SW 1271 (cell line): ENCODE measurements around the gene CDKN2B.

Source experiments
- DNase-seq, 2 experiments: peaks; one replicate each; lab custom pipeline; 2025; lab: John Stamatoyannopoulos, UW

Gene CDKN2B

DNA sequence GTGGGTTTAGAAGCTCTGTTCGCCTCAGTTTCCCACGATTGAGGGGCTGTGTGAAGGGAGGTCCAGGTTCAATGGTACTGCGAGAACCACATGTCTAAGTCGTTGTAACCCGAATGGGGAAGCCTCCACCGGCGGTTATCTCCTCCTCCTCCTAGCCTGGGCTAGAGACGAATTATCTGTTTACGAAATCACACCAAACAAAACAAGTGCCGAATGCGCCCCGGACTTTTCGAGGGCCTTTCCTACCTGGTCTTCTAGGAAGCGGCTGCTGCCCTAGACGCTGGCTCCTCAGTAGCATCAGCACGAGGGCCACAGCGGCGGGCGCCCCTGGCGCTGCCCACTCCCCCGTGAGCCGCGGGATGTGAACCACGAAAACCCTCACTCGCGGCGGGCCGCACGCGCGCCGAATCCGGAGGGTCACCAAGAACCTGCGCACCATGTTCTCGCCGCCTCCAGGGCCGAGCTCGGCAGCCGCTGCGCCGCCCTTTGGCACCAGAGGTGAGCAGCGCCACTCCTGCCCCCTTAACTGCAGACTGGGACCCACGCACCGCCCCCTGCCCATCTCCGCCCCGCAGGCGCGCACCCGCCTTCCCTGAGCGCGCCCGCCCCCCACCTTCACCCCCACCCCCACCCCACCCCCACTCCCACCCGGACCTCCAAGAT is 15.1 kb downstream of the CDKN2B start, which contains the start of gene CDKN2A:
Gene CDKN2A (minus strand): TSS at position 500 of the 663 bp plus-strand sequence.
- DNase-seq: no peak

DNA sequence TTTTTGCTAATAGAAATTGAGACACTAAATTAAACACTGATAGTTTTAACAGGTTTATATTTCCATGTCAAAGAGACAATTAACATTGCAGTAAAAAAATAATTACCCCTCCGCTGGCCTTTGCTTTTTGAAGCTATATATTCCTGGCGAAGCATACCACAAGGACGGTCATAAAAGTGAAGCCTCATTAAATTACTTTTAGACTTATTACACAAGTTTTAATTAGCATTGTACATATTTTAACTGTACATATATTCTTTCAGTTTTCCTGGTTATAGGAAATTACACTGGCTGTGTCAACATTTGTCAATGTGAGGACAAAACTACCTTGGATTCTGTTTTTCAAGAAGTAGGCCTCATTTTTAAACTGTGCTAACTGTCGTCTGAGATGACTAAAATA is 16.1 kb downstream of the CDKN2B start:
- no peak for DNase-seq

DNA sequence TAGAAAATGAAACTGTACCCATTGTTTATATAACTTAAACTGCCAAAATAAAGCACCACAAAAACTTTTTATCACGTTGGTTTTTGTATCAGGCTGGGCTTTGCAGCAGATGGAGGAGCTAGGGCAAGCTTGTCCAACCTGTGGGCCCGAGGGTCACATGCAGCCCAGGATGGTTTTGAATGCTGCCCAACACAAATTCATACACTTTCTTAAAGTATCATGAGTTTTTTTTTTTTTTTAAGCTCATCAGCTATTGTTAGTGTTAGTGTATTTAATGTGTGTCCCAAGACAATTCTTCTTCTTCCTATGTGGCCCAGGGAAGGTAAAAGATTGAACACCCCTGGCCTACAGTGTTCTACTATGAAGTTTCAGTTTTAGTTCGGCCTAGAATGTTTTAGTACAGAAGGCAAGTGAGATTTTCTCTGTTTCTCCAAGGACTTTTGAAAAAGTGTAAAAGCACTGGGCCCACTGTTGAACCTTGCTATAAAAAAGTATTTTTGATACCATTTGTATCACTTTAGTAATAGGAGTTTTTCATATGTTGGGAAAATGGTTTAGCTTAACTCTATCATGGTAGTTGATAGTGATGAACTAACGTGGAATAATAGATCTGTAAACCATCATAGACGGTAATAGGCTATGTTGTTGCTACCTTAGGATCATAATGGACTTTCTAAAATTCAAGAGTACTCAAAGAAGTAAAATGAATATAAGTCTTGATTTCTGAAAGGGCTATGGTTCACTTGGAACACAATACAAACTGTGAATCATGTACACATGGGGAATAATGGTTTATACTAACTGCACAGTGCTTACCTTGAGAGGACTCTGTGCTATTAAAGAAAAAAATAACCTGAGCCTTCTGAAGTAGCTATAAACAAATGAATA is 17.8 kb downstream of the CDKN2B start:
- DNase-seq: no peak

DNA sequence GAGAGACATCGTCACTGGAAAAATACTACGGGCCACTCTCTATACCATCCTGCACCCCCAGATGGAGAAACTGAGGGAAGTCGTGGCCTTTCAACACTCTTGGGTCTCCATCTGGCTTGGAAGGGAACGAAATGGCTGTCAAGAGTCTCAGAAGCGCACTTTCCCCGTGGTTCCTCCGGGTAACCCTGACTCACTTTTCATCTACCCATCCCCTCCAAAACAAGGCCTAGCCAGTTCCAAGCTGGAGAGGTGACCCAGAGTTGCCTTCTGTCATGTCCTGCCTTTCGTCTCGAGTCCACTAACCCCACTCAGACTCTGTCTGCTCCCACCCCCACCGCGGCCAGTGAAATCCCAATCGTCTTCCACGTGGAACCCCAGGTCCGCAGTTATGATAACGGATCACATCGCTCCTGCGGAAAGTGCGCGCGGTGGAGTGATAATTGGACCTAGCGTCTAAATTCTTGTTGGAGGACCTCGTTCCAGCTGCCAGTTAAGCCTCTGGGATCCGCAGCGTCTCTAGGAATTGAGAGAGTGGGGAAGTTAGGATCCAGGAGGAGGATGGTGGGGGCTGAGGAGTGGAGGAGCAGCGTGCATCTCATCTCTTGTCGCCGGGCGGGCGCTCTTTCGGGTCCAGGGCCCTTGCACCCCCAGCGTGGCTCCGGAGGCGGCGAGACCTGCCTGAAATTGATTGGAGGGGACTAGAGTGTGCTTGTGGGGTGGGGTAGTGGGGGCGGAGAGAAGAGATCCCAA is 19.5 kb downstream of the CDKN2B start:
- no peak for DNase-seq

DNA sequence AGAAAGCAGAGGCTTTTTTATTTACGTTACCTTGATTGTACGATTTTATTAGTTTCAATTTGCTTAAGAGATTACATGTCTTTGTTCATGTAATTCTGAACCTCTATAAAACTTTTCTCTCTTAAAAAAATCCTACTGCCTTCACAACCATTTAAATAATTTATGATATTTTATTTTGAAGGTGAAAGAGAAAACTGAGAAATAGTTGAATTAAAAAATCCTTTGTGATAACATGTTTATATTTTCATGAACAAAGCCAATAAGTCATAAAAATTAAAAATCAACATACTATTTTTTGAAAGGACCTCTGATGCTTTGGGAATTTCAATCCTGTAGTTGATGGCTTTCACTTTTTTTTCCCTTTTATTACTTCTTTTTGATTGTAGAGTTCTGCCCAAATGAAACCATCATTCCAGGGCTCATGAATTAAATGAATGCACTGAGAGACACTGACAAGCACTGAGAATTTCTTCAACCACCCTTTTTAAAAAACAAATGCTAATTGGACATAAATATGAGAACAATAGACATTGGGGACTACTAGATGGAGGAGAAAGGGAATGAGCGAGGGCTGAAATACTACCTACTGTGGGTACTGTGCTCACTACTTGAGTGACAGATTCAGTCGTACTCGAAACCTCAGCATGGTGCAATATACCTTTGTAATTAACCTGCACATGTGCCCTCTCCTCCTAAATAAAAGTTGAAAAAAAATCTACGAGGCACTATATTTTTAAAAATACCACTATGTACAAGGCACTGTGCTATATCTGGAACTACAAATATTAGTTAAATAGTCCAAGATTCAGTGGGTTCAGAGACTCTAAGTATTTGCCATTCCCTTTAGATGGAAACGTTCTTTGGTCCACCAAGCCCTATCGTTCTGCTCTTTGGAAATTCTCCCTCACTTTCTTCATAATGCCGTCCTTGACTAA is 20.8 kb downstream of the CDKN2B start:
- no peak for DNase-seq

DNA sequence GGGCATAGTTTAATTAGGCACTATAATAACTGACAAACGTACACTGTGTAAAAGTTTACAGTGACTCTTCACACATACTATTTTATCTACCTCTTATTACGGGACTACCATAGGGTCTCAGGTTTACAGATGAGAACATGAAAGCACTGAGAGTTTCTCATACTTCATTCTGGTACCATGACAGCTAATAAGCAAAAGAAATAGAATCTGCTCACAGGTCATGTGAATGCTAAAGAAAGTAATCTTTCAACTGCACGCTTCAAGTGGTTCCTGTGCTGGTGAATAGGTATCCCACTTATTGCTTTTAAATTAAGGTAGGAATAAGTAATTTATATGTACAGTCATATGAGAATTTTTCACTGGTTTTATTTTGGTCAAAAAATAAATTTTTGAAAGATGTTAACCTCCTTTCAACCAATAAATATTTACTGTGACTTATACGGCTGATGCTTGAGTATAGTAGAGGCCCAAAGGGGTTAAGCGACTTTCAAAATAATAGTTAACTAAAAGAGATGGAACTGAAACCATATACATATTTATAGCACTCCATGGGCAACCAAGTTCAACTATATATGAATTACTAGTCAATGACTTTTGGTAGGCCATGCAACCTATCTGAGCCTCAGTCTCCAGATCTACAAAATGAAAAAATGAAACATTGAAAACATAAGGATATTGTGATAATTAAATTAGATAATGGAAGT is 23.0 kb downstream of the CDKN2B start:
- DNase-seq: no peak

DNA sequence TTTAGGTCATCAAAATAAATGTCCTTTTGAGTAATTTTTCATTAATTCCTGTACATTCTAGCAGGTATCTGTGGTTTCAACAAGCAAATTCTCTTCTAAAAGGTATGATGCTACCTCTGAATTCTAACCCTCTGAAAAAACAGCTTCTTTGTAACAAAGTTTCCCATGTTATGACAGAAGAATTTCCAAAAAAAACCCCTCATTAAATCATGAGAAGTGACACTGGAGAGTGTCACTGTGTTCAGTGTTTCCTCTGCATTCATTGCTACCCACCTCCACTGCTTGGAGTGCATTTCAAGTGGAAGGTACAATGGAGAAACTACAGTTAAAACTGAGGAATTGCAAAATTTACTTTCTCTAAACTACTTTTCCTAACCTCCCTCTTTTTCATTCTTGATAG is 25.0 kb downstream of the CDKN2B start:
- DNase-seq: no peak

DNA sequence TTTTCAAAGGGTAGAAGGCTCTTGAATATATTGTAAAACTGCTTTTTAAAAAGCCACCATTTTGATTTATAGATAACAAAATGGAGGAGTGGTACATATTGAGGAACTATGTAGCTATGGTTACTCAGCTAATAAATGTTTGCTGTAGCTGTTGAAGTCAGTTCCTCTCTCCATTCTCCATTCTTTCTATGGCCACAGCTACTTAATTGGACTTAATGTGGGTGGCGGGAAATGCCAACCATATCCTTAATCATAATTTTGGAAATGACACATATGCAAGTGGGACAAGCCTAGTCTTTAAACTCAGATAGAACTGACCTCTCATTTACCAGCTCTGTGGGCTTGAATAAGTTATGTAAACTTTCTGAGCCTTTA is 25.6 kb downstream of the CDKN2B start:
- no peak for DNase-seq

DNA sequence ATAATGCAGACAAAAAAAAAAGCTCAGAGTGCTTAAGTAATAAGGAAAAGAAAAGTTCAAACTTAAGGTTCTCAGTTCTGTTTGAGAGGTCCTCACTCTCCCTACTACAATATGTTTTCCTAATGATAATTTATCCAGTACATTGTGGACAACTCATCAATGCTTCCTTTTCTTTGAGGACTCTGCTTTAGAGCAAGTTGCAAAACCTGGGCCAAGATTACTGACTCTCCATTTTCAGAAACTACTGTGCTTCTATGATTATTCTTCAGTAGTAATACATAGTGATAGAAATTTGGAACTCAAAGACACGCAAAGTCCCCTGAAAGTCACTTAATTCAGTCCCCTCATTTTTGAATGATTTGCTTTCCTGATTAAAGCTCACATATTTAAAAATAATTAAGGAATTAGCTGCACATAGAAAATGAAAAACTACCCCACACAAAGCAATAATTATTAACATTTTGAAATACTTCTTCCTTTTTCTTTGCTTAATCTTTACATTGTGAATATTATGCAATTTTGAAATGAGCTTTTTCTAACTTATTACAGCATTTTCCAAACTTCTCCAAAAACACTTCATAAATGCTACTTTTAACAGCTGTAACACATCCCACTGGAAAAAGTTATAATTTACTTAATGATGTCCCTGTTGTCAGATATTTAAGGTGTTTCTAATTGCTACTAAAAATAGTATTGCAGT is 26.1 kb downstream of the CDKN2B start:
- no peak for DNase-seq

DNA sequence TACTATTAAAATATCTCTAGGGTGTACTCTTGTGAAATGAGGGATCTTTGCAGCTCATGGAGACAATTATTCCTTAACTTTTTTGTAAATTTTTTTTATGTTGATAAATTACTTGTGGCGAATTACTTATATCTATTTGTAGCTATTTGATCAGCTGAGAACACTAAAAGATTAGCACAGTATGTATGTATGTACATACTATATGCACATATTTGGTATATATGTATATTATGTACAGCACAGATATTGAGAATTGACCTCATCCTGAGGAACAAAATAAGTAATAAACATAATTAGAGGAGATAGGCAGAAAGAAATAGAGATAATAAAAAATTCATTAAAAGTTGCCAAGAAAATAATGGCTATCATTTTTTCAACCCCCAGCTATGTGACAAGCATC is 26.7 kb downstream of the CDKN2B start:
- DNase-seq: no peak

DNA sequence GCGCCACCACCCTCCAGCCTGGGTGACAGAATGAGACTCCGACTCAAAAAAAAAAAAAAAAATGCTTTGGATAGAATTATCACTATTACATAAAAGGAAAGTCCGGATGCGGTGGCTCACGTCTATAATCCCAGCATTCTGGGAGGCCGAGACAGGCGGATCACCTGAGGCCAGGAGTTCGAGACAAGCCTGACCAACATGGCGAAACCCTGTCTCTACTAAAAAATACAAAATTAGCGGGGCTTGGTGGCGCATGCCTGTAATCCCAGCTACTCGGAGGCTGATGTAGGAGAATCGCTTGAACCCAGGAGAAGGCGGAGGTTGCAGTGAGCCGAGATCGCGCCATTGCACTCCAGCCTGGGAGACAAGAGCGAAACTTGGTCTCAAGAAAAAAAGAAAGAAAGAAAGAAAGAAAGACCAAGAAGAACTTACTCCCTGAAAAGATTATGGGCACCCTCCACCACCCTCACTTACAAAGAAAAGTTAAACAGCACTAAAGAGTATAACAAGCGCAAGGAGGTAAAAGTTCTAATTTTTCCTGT is 32.7 kb downstream of the CDKN2B start:
- no peak for DNase-seq

DNA sequence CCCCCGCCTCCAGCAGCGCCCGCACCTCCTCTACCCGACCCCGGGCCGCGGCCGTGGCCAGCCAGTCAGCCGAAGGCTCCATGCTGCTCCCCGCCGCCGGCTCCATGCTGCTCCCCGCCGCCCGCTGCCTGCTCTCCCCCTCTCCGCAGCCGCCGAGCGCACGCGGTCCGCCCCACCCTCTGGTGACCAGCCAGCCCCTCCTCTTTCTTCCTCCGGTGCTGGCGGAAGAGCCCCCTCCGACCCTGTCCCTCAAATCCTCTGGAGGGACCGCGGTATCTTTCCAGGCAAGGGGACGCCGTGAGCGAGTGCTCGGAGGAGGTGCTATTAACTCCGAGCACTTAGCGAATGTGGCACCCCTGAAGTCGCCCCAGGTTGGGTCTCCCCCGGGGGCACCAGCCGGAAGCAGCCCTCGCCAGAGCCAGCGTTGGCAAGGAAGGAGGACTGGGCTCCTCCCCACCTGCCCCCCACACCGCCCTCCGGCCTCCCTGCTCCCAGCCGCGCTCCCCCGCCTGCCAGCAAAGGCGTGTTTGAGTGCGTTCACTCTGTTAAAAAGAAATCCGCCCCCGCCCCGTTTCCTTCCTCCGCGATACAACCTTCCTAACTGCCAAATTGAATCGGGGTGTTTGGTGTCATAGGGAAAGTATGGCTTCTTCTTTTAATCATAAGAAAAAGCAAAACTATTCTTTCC is 34.2 kb downstream of the CDKN2B start:
- no peak for DNase-seq

DNA sequence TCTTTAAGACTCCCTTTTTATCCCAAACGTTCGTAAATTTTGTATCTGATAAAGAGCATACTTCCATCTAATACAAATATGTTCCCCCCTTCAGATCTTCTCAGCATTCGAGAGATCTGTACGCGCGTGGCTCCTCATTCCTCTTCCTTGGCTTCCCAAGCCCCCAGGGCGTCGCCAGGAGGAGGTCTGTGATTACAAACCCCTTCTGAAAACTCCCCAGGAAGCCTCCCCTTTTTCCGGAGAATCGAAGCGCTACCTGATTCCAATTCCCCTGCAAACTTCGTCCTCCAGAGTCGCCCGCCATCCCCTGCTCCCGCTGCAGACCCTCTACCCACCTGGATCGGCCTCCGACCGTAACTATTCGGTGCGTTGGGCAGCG is 34.8 kb downstream of the CDKN2B start:
- no peak for DNase-seq

DNA sequence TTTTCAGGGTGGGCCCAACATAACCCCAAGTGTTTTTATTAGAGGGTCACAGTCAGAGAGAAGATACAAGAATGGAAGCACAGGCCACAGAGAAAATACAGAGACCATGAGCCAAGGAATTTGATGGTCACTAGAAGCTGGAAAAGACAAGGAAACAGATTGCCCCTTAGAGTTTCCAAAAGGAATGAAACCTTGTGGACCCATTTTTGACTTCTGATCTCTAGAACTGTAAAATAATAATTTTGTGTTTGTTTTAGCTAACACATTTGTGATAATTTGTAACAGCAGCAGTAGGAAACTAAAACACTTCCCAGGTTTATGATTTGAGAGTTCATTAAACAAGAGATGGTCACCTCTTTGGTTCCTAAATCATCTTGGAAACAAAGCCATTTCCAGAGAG is 36.7 kb downstream of the CDKN2B start:
- DNase-seq: no peak

DNA sequence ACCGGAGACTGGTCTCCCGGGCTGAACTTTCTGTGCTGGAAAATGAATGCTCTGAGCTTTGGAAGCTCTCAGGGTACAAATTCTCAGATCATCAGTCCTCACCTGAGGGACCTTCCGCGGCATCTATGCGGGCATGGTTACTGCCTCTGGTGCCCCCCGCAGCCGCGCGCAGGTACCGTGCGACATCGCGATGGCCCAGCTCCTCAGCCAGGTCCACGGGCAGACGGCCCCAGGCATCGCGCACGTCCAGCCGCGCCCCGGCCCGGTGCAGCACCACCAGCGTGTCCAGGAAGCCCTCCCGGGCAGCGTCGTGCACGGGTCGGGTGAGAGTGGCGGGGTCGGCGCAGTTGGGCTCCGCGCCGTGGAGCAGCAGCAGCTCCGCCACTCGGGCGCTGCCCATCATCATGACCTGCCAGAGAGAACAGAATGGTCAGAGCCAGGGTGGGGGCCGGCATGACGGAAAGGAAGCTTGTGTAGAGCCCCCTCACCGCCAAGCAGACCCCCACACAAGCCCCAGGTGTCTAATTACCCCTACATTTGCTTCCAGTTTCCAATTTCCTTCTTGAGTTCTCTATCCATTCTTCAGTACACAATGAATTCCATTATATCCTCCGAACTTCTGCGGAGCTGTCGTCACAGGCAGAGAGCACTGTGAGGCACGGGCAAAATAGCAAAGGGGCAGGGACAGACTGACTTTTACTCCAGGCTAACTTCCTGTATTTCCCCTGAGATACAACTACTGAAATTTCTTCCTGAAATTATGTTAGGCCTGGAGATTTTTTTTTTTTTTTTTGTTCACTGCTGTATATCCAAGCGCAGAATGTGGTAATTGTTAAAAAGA is 38.1 kb downstream of the CDKN2B start:
- DNase-seq: no peak

DNA sequence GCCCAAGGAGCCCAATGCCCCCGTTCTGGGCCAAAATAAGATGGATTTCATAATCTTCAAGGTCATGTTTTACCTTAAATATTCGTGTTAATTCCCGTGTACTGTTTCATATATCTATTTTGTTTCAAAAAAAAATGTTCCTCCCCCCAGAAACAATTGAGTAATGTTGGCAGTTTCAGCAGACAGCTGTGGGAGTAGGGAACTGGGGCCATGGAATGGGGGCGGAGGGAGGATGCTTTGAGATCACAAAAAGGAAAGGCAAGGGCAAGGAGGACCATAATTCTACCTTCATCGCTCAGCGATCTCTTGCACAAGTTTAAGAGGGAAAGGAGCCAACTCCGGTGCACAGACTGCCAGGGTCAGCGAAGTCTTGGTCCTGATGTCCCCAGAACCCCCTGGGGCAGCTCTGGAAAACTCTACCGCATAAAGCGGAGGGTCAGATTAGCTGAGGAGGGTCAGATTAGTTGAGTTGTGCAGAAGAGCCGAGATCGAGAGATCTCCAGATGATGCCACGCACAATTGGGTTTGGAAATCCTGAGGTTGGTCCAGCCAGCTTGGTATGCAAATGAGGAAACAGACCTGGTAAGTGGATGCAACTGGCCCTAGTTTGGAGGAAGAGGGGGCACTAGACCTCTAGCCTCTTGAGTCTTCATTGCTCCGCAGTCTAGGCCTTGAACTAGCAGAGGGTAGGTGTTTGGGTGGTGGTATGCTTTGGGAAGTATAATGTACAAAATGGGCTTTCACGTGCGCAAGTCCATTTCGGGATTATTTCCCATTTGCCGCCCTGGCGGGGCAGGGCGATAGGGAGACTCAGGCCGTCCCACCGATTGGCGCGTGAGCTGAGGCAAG is 38.9 kb downstream of the CDKN2B start:
- DNase-seq: no peak
